PC-9 (cell line): ENCODE data around the gene CCL8. TPM values are rescaled to one million over a fixed set of nuclear protein-coding genes. Genes with fewer than 3 reads are reported as not detected.
"Not testable (repeated sequence)": the region's sequence is repeated elsewhere in the genome, so short reads cannot be mapped to it uniquely, and the experiment has no call there.

ENCODE experiments used
- BruUV-seq: library from RNA; stranded (reverse); fragments of 400-500 nt; replicated peaks from 2 replicates; lab custom pipeline; 2021; lab: Mats Ljungman, UMichigan
- CTCF ChIA-PET: fragments of 300-600 bp; sonication (Branson Sonifier 250); formaldehyde crosslinking; loops from one replicate; lab custom pipeline; 2022; ENCODE audit warnings: antibody characterized with exemption; lab: Charles Lee
- POLR2A ChIA-PET: fragments of 300-600 bp; sonication (Branson Sonifier 250); formaldehyde crosslinking; loops from one replicate; lab custom pipeline; 2022; ENCODE audit warnings: antibody characterized with exemption; ENCODE audit not compliant: unreplicated experiment; lab: Charles Lee
- DNase-seq, 2 experiments: peaks; one replicate each; pipeline versions ENCODE4 v3.0.0 to v3.0.0-alpha.2; 2015 to 2022; ENCODE audit warnings: mixed read lengths in 1 of 2
- H2AFZ ChIP-seq: fragments of 200-600 bp; sonication (generic); 2 replicates; pipeline ENCODE4 v1.8.1; 2017; ENCODE audit warnings: antibody characterized with exemption
- H3F3A ChIP-seq: fragments of 200-600 bp; sonication (generic); 2 replicates; pipeline ENCODE4 v1.8.1; 2017; ENCODE audit warnings: antibody characterized with exemption, mild to moderate bottlenecking, low read depth; ENCODE audit not compliant: insufficient read depth
- H3K27ac ChIP-seq: fragments of 200-600 bp; sonication (generic); 2 replicates; pipeline ENCODE4 v1.6.1; 2016; ENCODE audit warnings: mixed run types
- H3K27me3 ChIP-seq: fragments of 200-600 bp; sonication (generic); 2 replicates; pipeline ENCODE4 v1.6.1; 2016; ENCODE audit warnings: low read depth, mixed run types; ENCODE audit not compliant: insufficient read depth
- H3K36me3 ChIP-seq: fragments of 200-600 bp; sonication (generic); 2 replicates; pipeline ENCODE4 v1.6.1; 2016; ENCODE audit warnings: low read depth, mixed run types
- H3K4me1 ChIP-seq: fragments of 200-600 bp; sonication (generic); replicated peaks from 2 replicates; pipeline ENCODE4 v1.6.1; 2016; ENCODE audit warnings: mixed run types; ENCODE audit not compliant: insufficient read depth
- H3K4me2 ChIP-seq: fragments of 200-600 bp; sonication (generic); 2 replicates; pipeline ENCODE4 v1.6.1; 2017; ENCODE audit warnings: mixed run types
- H3K4me3 ChIP-seq: fragments of 200-600 bp; sonication (generic); 2 replicates; pipeline ENCODE4 v1.6.1; 2016; ENCODE audit warnings: mixed run types
- H3K79me2 ChIP-seq: fragments of 200-600 bp; sonication (generic); 2 replicates; pipeline ENCODE4 v1.6.1; 2017; ENCODE audit warnings: low read depth, mixed run types
- H3K9me2 ChIP-seq: fragments of 200-600 bp; sonication (generic); 2 replicates; pipeline ENCODE4 v1.8.1; 2017; ENCODE audit warnings: mild to moderate bottlenecking; ENCODE audit not compliant: insufficient read depth
- H3K9me3 ChIP-seq: fragments of 200-600 bp; sonication (generic); 2 replicates; pipeline ENCODE4 v1.8.1; 2016; ENCODE audit warnings: low read depth; ENCODE audit not compliant: insufficient read depth
- H4K20me1 ChIP-seq: fragments of 200-600 bp; sonication (generic); 2 replicates; pipeline ENCODE4 v1.8.1; 2017; ENCODE audit not compliant: insufficient read depth
- CTCF ChIP-seq: fragments of 200-600 bp; sonication (generic); conservative IDR thresholded peaks from 2 replicates; pipeline ENCODE4 v1.6.1; 2017; ENCODE audit warnings: mixed run types, antibody characterized with exemption, mild to moderate bottlenecking, moderate library complexity
- EZH2 ChIP-seq: fragments of 200-600 bp; sonication (generic); IDR thresholded peaks from 2 replicates; pipeline ENCODE4 v1.8.0; 2017; ENCODE audit warnings: antibody characterized with exemption, low read depth
- intact Hi-C: fragments of 100-400 bp; cut with micrococcal nuclease; formaldehyde crosslinking; loops from one replicate; pipeline ENCODE4 v1.10.0; 2022; ENCODE audit not compliant: unreplicated experiment
- total RNA-seq: library from RNA; stranded (reverse); gene quantifications from 2 replicates; pipeline ENCODE4 v1.2.3, GENCODE V29; 2021

CCL8 gene
- total RNA-seq, 1 experiment from 2014 or later: not detected

- TF ChIP-seq CTCF (no peak), EZH2 (no peak)
- no peaks in the 10 kb centered on the region for H3K9me3 ChIP-seq
- H3K4me1 ChIP-seq: no peaks in the 10 kb centered on the region
- H3K4me2 ChIP-seq: no peak overlapping the region
- ChIA-PET CTCF (no interaction called here), POLR2A (no interaction called here)
- intact Hi-C loops: no loop called here
- no peaks in the 10 kb centered on the region for H3F3A ChIP-seq
- H4K20me1 ChIP-seq: no peaks in the 10 kb centered on the region
- H2AFZ ChIP-seq: no peak overlapping the region
- no peak overlapping the region for H3K27ac ChIP-seq
- no peak for DNase-seq
- H3K27me3 ChIP-seq: peaks cover 16% of the 10 kb centered on the region
- H3K36me3 ChIP-seq: no peaks in the 10 kb centered on the region
- H3K4me3 ChIP-seq: no peak overlapping the region
- H3K9me2 ChIP-seq: no peaks in the 10 kb centered on the region
- H3K79me2 ChIP-seq: no peaks in the 10 kb centered on the region
- no TSS peak for BruUV-seq
These were observed 5.0 kb upstream of the CCL8 start for GRCh38 chr17:34314279-34314678.

GRCh38 chr17:34318474-34318873 is 761 bp upstream of the CCL8 start:
- Histone ChIP-seq H3K27me3 (peaks cover 12% of the 10 kb centered on the region; the same call in 1 of the 2 replicates), H3K4me3 (no peak overlapping the region), H2AFZ (no peak overlapping the region), H3F3A (no peaks in the 10 kb centered on the region), H3K36me3 (no peaks in the 10 kb centered on the region), H3K4me2 (no peak overlapping the region), H3K9me2 (no peaks in the 10 kb centered on the region), H3K9me3 (no peaks in the 10 kb centered on the region), H3K4me1 (no peaks in the 10 kb centered on the region), H3K27ac (no peak overlapping the region), H4K20me1 (no peaks in the 10 kb centered on the region), H3K79me2 (no peaks in the 10 kb centered on the region)
- no peak for TF ChIP-seq CTCF
- no peak for TF ChIP-seq EZH2
- no TSS peak for BruUV-seq
- no peak for DNase-seq
- CTCF ChIA-PET: no interaction called here
- intact Hi-C loops: no loop called here
- POLR2A ChIA-PET: no interaction called here

GRCh38 chr17:34321964-34322363 is 2.7 kb downstream of the CCL8 start:
- Histone ChIP-seq H3K4me2 (no peak overlapping the region), H3K4me1 (no peaks in the 10 kb centered on the region), H3K4me3 (no peak overlapping the region), H2AFZ (no peak overlapping the region), H3K36me3 (no peaks in the 10 kb centered on the region), H4K20me1 (no peaks in the 10 kb centered on the region), H3K9me3 (no peaks in the 10 kb centered on the region), H3K27ac (no peak overlapping the region), H3F3A (no peaks in the 10 kb centered on the region), H3K9me2 (no peaks in the 10 kb centered on the region), H3K79me2 (no peaks in the 10 kb centered on the region), H3K27me3 (no peaks in the 10 kb centered on the region)
- DNase-seq: no peak
- TF ChIP-seq EZH2: no peak
- TF ChIP-seq CTCF: no peak
- ChIA-PET CTCF (no interaction called here), POLR2A (no interaction called here)
- intact Hi-C loops: no loop called here
- BruUV-seq: no TSS peak

- H4K20me1 ChIP-seq, H2AFZ ChIP-seq, intact Hi-C loops, H3K36me3 ChIP-seq, H3K27ac ChIP-seq, H3K79me2 ChIP-seq, H3K4me3 ChIP-seq, H3K4me2 ChIP-seq, DNase-seq, CTCF ChIA-PET, POLR2A ChIA-PET, BruUV-seq, H3K4me1 ChIP-seq, H3F3A ChIP-seq, H3K9me2 ChIP-seq, H3K9me3 ChIP-seq: not testable (repeated sequence)
- peaks cover 13% of the 10 kb centered on the region for H3K27me3 ChIP-seq
These were observed 8.3 kb downstream of the CCL8 start for GRCh38 chr17:34327580-34327979.
